ENCODE data around the gene CERKL.

DNA sequence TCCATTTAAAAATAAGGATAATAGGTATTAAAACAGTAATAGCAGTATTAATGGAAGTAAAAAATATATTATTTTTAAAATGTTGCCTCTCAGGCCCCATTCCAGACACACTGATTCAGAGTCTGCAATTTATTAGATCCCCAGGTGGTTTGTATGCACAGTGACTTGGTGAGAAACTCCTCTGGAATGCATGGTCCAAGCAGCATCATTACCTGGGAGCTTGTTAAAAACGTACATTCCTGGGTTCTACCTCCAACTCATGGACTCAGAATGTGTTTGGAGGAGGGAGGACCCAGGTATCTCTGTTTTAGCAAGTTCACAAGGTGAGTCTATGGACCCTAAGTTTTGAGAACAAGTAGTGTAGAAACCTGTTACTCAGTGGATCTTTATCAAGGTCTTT, 104.1 kb downstream of the CERKL start:
- TF ChIP-seq, protein P1, sequence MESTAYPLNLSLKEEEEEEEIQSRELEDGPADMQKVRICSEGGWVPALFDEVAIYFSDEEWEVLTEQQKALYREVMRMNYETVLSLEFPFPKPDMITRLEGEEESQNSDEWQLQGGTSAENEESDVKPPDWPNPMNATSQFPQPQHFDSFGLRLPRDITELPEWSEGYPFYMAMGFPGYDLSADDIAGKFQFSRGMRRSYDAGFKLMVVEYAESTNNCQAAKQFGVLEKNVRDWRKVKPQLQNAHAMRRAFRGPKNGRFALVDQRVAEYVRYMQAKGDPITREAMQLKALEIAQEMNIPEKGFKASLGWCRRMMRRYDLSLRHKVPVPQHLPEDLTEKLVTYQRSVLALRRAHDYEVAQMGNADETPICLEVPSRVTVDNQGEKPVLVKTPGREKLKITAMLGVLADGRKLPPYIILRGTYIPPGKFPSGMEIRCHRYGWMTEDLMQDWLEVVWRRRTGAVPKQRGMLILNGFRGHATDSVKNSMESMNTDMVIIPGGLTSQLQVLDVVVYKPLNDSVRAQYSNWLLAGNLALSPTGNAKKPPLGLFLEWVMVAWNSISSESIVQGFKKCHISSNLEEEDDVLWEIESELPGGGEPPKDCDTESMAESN (CRISPR knock-in tag; conservative IDR thresholded peaks at IDR 0.05): no peak
- no peak for TF ChIP-seq KAT8 (CRISPR knock-in tag; IDR thresholded peaks at IDR 0.05)
- TF ChIP-seq E2F5 (CRISPR knock-in tag; conservative IDR thresholded peaks at IDR 0.05): no peak
- TF ChIP-seq NFIB (CRISPR knock-in tag; IDR thresholded peaks at IDR 0.05; ENCODE audit: borderline replicate concordance): no peak
- no peak for TF ChIP-seq CTCF (CRISPR knock-in tag; IDR thresholded peaks at IDR 0.05)
- TF ChIP-seq ZNF225 (CRISPR knock-in tag; IDR thresholded peaks at IDR 0.05): no peak
- no peak for TF ChIP-seq CHD2 (IDR thresholded peaks at IDR 0.05; ENCODE audit: low read depth, low read length)
- no peak for TF ChIP-seq POLR2A (IDR thresholded peaks at IDR 0.05; ENCODE audit: insufficient read depth in 1 of 2, low read depth in 2 of 2, low read length in 2 of 2)
- TF ChIP-seq, protein P2, sequence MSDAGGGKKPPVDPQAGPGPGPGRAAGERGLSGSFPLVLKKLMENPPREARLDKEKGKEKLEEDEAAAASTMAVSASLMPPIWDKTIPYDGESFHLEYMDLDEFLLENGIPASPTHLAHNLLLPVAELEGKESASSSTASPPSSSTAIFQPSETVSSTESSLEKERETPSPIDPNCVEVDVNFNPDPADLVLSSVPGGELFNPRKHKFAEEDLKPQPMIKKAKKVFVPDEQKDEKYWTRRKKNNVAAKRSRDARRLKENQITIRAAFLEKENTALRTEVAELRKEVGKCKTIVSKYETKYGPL (CRISPR knock-in tag; IDR thresholded peaks at IDR 0.05): no peak
- no peak for TF ChIP-seq MYC (CRISPR knock-in tag; IDR thresholded peaks at IDR 0.05; ENCODE audit: borderline replicate concordance)
- TF ChIP-seq REPIN1 (CRISPR knock-in tag; IDR thresholded peaks at IDR 0.05; ENCODE audit: borderline replicate concordance, low read depth): no peak
- TF ChIP-seq TAF1 (CRISPR knock-in tag; IDR thresholded peaks at IDR 0.05): no peak
- no peak for TF ChIP-seq SP1 (IDR thresholded peaks at IDR 0.05)
- no peak for TF ChIP-seq SP1 (CRISPR knock-in tag; IDR thresholded peaks at IDR 0.05)
- TF ChIP-seq WIZ (CRISPR knock-in tag; IDR thresholded peaks at IDR 0.05): no peak
